Activated CD8-positive, alpha-beta memory T cell treated with anti-CD3 and anti-CD28 coated beads for 48 hours (primary cell): Measurements from ENCODE around the gene ITPKC.

ENCODE experiments used
- DNase-seq, 3 experiments: peaks; one replicate each; pipeline ENCODE4 v3.0.0-alpha.2; 2020; ENCODE audit warnings: low read depth in 2 of 3, low spot score in 2 of 3

Gene ITPKC

DNA sequence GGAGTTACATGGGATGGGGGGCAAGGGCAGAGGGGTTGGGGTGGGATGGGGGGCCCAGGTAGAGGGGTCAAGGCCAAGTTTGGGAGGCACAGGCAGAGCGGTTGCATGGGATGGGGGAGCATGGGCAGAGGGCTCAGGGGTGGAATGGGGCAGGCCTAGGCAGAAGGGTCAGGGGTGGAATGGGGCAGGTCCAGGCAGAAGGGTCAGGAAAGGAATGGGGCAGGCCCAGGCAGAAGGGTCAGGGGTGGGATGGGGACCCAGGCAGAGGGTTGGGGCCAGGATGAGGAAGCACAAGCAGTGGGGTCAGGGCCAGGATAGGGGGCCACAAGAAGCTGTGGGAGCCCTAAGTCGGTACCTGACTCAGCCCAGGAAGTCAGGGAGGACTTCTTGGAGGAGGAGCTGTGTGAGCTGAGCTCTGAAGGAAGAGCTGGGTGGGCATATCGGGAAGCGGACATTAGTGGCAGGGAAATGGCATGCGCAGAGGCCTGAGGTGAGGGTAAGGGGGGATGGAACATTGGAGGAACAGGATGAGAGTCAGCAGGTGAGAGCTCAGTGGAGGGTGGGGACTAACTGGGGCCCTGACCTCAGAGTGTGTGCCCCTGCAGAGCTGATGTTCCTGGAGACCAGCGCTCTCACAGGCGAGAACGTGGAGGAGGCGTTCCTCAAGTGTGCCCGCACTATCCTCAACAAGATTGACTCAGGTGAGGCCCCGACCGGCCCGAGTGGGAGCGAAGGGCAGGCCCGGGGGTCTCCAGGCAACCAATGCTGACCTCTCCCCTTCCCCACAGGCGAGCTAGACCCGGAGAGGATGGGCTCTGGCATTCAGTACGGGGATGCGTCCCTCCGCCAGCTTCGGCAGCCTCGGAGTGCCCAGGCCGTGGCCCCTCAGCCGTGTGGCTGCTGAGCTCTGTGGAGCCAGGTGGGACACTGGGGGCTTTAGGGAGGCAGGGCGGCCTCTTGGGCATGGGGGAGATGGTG lies 69.4 kb downstream of the ITPKC start:
- DNase-seq: no peak
